ENCODE data around the gene EGR2.

GRCh38 chr10:62794306-62794705 is 21.9 kb downstream of the EGR2 start:
- TF ChIP-seq CTCF (IDR thresholded peaks at IDR 0.05) (no peak), POLR2A (IDR thresholded peaks at IDR 0.05) (no peak)
